ENCODE measurements around the gene ZNF365.

Gene ZNF365

DNA sequence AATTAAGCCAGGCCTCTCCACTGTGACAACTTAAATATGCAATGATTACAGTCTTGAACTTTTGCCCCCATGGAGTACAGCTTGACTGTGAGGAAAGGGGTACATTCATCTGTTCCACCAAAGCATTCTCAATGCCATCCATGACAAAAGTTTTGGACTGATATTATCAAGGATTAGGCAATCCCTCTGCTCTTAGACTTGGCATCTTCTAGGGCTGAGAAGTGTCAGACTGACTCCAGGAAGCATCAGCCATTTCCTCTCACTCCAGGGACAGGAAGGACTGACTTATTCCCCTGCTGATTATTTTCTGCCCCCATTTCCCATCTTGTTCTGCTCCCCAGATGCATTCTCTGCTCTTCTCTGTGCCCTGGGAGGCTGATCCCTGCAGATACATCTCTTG is 69.7 kb downstream of the ZNF365 start:
- DNase-seq (ENCODE audit: low spot score): no peak
- TF ChIP-seq, protein P1, sequence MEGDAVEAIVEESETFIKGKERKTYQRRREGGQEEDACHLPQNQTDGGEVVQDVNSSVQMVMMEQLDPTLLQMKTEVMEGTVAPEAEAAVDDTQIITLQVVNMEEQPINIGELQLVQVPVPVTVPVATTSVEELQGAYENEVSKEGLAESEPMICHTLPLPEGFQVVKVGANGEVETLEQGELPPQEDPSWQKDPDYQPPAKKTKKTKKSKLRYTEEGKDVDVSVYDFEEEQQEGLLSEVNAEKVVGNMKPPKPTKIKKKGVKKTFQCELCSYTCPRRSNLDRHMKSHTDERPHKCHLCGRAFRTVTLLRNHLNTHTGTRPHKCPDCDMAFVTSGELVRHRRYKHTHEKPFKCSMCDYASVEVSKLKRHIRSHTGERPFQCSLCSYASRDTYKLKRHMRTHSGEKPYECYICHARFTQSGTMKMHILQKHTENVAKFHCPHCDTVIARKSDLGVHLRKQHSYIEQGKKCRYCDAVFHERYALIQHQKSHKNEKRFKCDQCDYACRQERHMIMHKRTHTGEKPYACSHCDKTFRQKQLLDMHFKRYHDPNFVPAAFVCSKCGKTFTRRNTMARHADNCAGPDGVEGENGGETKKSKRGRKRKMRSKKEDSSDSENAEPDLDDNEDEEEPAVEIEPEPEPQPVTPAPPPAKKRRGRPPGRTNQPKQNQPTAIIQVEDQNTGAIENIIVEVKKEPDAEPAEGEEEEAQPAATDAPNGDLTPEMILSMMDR (IDR thresholded peaks at IDR 0.05; ENCODE audit: extremely low read depth, insufficient read depth, missing control alignments): no peak
- in situ Hi-C loops (cut with MboI; ENCODE audit: low pct_unique_long_range_greater_than_20kb, low sequenced_read_pairs, unreplicated experiment): no loop called here

DNA sequence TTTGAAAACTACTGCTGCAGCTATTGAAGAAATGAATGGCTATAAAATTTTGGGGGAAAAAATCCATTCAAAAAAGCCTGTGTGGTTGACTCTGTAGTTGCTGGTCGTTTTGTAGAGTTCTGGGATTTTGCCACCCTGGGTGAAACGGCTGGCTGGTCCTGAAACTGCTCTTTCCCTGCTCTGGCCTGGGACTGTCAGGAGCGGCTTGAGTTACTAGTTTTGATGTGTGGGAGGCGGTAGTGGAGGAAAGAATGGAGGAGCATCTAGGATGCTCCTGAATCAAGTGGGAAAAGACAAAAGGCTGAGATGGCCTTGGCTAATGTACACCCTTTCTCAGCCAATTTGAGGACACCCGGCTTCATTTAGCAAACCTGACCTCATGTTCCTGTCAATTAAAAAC is 72.5 kb downstream of the ZNF365 start:
- TF ChIP-seq, protein P1 (IDR thresholded peaks at IDR 0.05; ENCODE audit: extremely low read depth, insufficient read depth, missing control alignments): no peak
- in situ Hi-C loops (cut with MboI; ENCODE audit: low pct_unique_long_range_greater_than_20kb, low sequenced_read_pairs, unreplicated experiment): no loop called here
- DNase-seq (ENCODE audit: low spot score): no peak

DNA sequence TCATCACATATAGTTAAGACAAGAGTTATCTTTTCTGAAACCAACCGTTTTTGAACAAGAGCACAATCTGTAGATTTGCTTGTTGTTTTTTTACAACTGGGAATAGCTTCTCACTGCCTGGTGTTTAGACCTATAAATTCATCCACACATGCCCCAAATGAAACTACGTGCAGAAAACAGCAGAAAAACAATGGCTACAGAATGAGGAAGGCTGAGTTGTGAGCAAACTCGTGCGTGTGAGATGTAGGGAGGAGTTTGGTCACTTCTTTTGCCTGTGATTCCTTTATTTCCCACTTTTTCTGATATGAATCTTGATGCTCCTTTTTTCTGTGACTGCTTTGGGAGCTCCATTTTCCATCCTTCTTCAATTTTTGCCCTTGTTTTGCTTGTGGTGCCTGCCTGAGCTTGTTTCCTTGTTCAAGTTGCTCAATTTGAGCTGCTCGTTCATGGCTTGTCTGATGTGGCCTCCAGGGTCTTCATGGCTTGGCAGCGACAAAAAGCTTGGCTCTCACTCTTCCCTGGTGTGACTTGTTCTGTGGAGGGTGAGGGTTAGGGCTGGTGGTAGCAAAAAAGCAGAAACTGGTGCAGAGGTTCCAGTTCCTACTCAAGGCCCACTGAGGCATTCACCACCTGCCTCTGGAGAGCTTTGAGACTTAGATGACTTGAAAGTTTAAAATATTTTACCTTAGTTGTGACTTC is 76.9 kb downstream of the ZNF365 start:
- in situ Hi-C loops (cut with MboI; ENCODE audit: low pct_unique_long_range_greater_than_20kb, low sequenced_read_pairs, unreplicated experiment): no loop called here
- DNase-seq (ENCODE audit: low spot score): no peak
- TF ChIP-seq, protein P1 (IDR thresholded peaks at IDR 0.05; ENCODE audit: extremely low read depth, insufficient read depth, missing control alignments): no peak

DNA sequence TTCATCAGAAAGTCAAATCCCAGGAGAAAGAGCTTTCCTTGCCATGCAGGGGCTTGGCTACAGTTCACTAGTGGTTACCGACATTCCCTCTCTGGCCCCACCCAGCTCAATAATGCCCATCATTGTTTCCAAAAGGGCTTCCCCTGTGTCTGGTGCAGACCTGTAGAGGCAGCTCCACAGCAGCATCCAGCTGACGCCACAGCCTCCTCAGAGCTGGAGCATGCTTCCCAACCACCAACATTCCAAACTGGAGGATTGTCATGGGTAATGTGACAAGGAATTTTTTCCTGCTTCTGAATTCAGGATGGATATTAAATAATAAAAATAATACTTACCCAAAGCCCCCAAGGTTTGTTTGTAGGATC is 77.4 kb downstream of the ZNF365 start:
- DNase-seq (ENCODE audit: low spot score): no peak
- TF ChIP-seq, protein P1 (IDR thresholded peaks at IDR 0.05; ENCODE audit: extremely low read depth, insufficient read depth, missing control alignments): no peak
- in situ Hi-C loops (cut with MboI; ENCODE audit: low pct_unique_long_range_greater_than_20kb, low sequenced_read_pairs, unreplicated experiment): no loop called here
